Upper lobe of left lung (tissue), 6 donors: ENCODE results near the gene INIP. TPM values are rescaled to one million over a fixed set of nuclear protein-coding genes. Genes with fewer than 3 reads are reported as not detected.

ENCODE experiments used
- ATAC-seq, 2 donors: fragments of 200-7000 bp; cut with Tn5 transposase; one replicate each; pipeline ENCODE4 v1.9.1; 2022; ENCODE audit warnings: mild to moderate bottlenecking in 2 of 2, moderate library complexity in 2 of 2; ENCODE audit not compliant: low FRiP score in 2 of 2
- DNase-seq, 2 donors: peaks; one replicate each; pipeline ENCODE4 v3.0.0-alpha.2; 2019 to 2020
- H3K27ac ChIP-seq, 4 donors: fragments of 200-600 bp; sonication (generic); one replicate each; pipeline ENCODE4 v1.5.1; 2016 to 2019
- H3K27me3 ChIP-seq, 4 donors: fragments of 200-600 bp; sonication (generic); one replicate each; pipeline ENCODE4 v1.5.1; 2017 to 2019
- H3K36me3 ChIP-seq, 4 donors: fragments of 200-600 bp; sonication (generic); one replicate each; pipeline ENCODE4 v1.5.1; 2016 to 2019
- H3K4me1 ChIP-seq, 4 donors: fragments of 200-600 bp; sonication (generic); one replicate each; pipeline ENCODE4 v1.5.1; 2018 to 2019
- H3K4me3 ChIP-seq, 4 donors: fragments of 200-600 bp; sonication (generic); one replicate each; pipeline ENCODE4 v1.5.1; 2017 to 2019; ENCODE audit warnings: mild to moderate bottlenecking in 2 of 4, moderate library complexity in 1 of 4
- H3K9me3 ChIP-seq, 4 donors: fragments of 200-600 bp; sonication (generic); one replicate each; pipeline ENCODE4 v1.5.1; 2018 to 2019
- CTCF ChIP-seq, 6 experiments: fragments of 450-650 bp in 4 of 6; fragments of 200-600 bp in 2 of 6; sonication (generic) in 2 of 6; IDR thresholded peaks; one replicate each; pipeline ENCODE4 v1.5.1; 2016 to 2019; ENCODE audit warnings: antibody characterized with exemption in 6 of 6
- EP300 ChIP-seq, 4 donors: sonication (generic); formaldehyde crosslinking; IDR thresholded peaks; one replicate each; pipeline ENCODE4 v1.5.1; 2017; ENCODE audit warnings: antibody characterized with exemption in 4 of 4, control low read depth in 2 of 4
- POLR2A ChIP-seq, 4 donors: fragments of 450-650 bp; IDR thresholded peaks; one replicate each; pipeline ENCODE4 v1.5.1; 2016 to 2017; ENCODE audit warnings: antibody characterized with exemption in 4 of 4, mild to moderate bottlenecking in 2 of 4
- POLR2AphosphoS5 ChIP-seq, 2 donors: sonication (generic); formaldehyde crosslinking; IDR thresholded peaks; one replicate each; pipeline ENCODE4 v1.5.1; 2017; ENCODE audit warnings: antibody characterized with exemption in 2 of 2
- WGBS, 2 donors: methylation state at CpG; one replicate each; pipeline ENCODE4 v1.1.5; 2017 to 2018; 5-methylcytosine and 5-hydroxymethylcytosine counted together
- total RNA-seq, 6 donors: library from RNA; depleted of rRNA in 4 of 6; stranded (reverse); fragments of >200 nt in 4 of 6; gene quantifications; one replicate each; pipeline versions ENCODE4 v1.1.0 to v1.2.1, GENCODE V29; 2016 to 2021
- donor health status: DM: no; HTN: no; CAD: no; lungs with moderate emphysema.
- donor health status: DM: no; HTN: yes; CAD: no; lungs with severe emphysema.

Gene INIP
- total RNA-seq, 6 donors from 2014 or later: 6.1 to 35.6 (median 19.3) TPM

- Histone ChIP-seq H3K27me3 (no peaks in the 10 kb centered on the region), H3K4me1 (peaks cover 31 to 75% (median 47%) of the 10 kb centered on the region in 4 donors), H3K9me3 (no peaks in the 10 kb centered on the region), H3K27ac (no peak overlapping the region), H3K36me3 (no peaks in the 10 kb centered on the region), H3K4me3 (no peak overlapping the region)
- 72 to 80% methylated on average over 7 of the region's 7 CpGs for WGBS, 2 donors
- ATAC-seq: no peak
- DNase-seq: no peak
- TF ChIP-seq POLR2AphosphoS5 (IDR thresholded peaks at IDR 0.05): no peak
- TF ChIP-seq CTCF (IDR thresholded peaks at IDR 0.05): no peak
- TF ChIP-seq POLR2A (IDR thresholded peaks at IDR 0.05): no peak
- TF ChIP-seq EP300 (IDR thresholded peaks at IDR 0.05): no peak
These were observed 39.5 kb upstream of the INIP start for GRCh38 chr9:112757282-112757883.

- whole genome bisulfite sequencing, 2 donors: 38 to 41% methylated on average over 4 of the region's 4 CpGs
- H3K27me3 ChIP-seq: no peaks in the 10 kb centered on the region
- peak in 1 of 2 donors; percentile 65 for DNase-seq
- H3K27ac ChIP-seq: peak overlapping the region; percentile 57 to 82 (median 76)
- H3K4me3 ChIP-seq: peak overlapping the region in 3 of 4 donors; percentile 9 to 99 (median 27)
- H3K9me3 ChIP-seq: no peaks in the 10 kb centered on the region
- no peaks in the 10 kb centered on the region for H3K36me3 ChIP-seq
- no peak for TF ChIP-seq POLR2AphosphoS5 (IDR thresholded peaks at IDR 0.05)
- no peak for TF ChIP-seq CTCF (IDR thresholded peaks at IDR 0.05)
- no peak for TF ChIP-seq POLR2A (IDR thresholded peaks at IDR 0.05)
- no peak for TF ChIP-seq EP300 (IDR thresholded peaks at IDR 0.05)
- ATAC-seq: peak in 1 of 2 donors; percentile 77
- peaks cover 40 to 83% (median 50%) of the 10 kb centered on the region in 4 donors for H3K4me1 ChIP-seq
These were observed 37.8 kb upstream of the INIP start for GRCh38 chr9:112755675-112756074.

GRCh38 chr9:112755016-112755427, 37.1 kb upstream of the INIP start:
- no peak for TF ChIP-seq POLR2AphosphoS5 (IDR thresholded peaks at IDR 0.05)
- no peak for TF ChIP-seq EP300 (IDR thresholded peaks at IDR 0.05)
- no peak for TF ChIP-seq CTCF (IDR thresholded peaks at IDR 0.05)
- TF ChIP-seq POLR2A (IDR thresholded peaks at IDR 0.05): peak in 1 of 4 donors; percentile 17
- DNase-seq: peak; percentile 15 to 52
- Histone ChIP-seq H3K27ac (peak overlapping the region; percentile 57 to 82 (median 76)), H3K4me3 (peak overlapping the region in 3 of 4 donors; percentile 9 to 99 (median 27)), H3K36me3 (no peaks in the 10 kb centered on the region), H3K4me1 (peaks cover 40 to 81% (median 49%) of the 10 kb centered on the region in 4 donors), H3K9me3 (no peaks in the 10 kb centered on the region), H3K27me3 (no peaks in the 10 kb centered on the region)
- ATAC-seq: peak in 1 of 2 donors; percentile 14
- 33 to 42% methylated on average over 5 of the region's 5 CpGs for WGBS, 2 donors

GRCh38 chr9:112754578-112754977, 36.7 kb upstream of the INIP start:
- ATAC-seq: no peak
- 35 to 45% methylated on average over 3 of the region's 3 CpGs for WGBS, 2 donors
- no peaks in the 10 kb centered on the region for H3K36me3 ChIP-seq
- DNase-seq: no peak
- peak overlapping the region; percentile 57 to 82 (median 76) for H3K27ac ChIP-seq
- peak overlapping the region in 2 of 4 donors; percentile 27 to 99 for H3K4me3 ChIP-seq
- H3K9me3 ChIP-seq: no peaks in the 10 kb centered on the region
- no peaks in the 10 kb centered on the region for H3K27me3 ChIP-seq
- peaks cover 43 to 81% (median 52%) of the 10 kb centered on the region in 4 donors for H3K4me1 ChIP-seq
- TF ChIP-seq POLR2A (IDR thresholded peaks at IDR 0.05) (no peak), POLR2AphosphoS5 (IDR thresholded peaks at IDR 0.05) (no peak), EP300 (IDR thresholded peaks at IDR 0.05) (no peak), CTCF (IDR thresholded peaks at IDR 0.05) (no peak)
